ENCODE results near the gene SLC6A20. TPM values are rescaled to one million over a fixed set of nuclear protein-coding genes. Genes with fewer than 3 reads are reported as not detected.

SLC6A20 gene
- total and polyA plus RNA-seq, 4 donors = 0.08 to 0.16 (median 0.10) TPM; not detected in 1

DNA sequence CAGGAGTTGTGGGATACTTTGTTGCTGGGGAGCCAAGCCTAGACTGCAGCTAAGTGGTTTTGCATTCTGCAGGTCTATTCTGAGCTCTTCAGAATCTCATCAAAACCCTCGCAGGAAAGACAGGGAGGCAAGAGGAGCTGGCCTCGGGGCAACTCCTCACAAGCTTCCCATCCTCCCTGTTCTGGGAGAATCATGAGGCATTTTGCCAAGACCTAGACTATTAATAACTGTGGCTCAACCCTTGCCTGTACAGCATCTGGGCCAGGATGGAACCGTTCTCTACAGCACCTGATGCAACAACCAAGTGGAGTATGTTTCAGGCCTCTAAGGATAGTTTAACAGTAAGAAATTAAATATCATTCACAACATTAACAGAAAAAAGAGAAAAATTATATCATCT, 20.2 kb upstream of the SLC6A20 start (continued):
- TF ChIP-seq, protein P1, sequence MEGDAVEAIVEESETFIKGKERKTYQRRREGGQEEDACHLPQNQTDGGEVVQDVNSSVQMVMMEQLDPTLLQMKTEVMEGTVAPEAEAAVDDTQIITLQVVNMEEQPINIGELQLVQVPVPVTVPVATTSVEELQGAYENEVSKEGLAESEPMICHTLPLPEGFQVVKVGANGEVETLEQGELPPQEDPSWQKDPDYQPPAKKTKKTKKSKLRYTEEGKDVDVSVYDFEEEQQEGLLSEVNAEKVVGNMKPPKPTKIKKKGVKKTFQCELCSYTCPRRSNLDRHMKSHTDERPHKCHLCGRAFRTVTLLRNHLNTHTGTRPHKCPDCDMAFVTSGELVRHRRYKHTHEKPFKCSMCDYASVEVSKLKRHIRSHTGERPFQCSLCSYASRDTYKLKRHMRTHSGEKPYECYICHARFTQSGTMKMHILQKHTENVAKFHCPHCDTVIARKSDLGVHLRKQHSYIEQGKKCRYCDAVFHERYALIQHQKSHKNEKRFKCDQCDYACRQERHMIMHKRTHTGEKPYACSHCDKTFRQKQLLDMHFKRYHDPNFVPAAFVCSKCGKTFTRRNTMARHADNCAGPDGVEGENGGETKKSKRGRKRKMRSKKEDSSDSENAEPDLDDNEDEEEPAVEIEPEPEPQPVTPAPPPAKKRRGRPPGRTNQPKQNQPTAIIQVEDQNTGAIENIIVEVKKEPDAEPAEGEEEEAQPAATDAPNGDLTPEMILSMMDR (IDR thresholded peaks at IDR 0.05; ENCODE audit: low read depth, low read length, missing input control) = no peak

DNA sequence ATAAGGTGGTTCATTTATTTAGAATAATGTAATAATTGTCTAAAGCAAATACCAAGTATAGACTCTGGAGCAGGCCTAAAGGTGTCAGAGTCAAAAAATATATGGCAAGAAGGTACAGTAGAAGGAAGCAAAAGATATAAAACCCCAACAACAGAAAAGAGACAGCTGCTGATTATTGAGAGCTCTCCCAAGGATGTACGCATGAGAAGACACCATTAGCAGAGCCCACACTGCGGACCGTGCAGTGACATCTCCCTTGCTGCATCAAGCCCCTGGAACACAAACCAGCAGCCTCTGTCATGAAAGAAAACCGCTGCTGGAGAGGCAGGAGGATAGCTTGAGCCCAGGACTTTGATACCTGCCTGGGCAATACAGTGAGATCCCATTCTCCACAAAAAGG, 18.0 kb upstream of the SLC6A20 start:
- no peak overlapping the region for H3K27ac ChIP-seq (ENCODE audit: low read depth in 1 of 2, low read length in 2 of 2)
- no peak overlapping the region for H3K4me3 ChIP-seq (ENCODE audit: low read depth in 1 of 3, low read length in 3 of 3)
- H3K36me3 ChIP-seq (ENCODE audit: control insufficient read depth in 4 of 4, insufficient read depth in 3 of 4, low read depth in 1 of 4, low read length in 3 of 4) = peaks cover 0 to 5% (median 0%) of the 10 kb centered on the region in 4 donors
- no peaks in the 10 kb centered on the region for H3K4me1 ChIP-seq (ENCODE audit: control insufficient read depth in 4 of 4, insufficient read depth in 4 of 4, low read length in 3 of 4)
- no peak overlapping the region for H3K9ac ChIP-seq (ENCODE audit: low read depth in 1 of 2, low read length in 2 of 2)
- no peak for TF ChIP-seq SP1 (IDR thresholded peaks at IDR 0.05)
- 97% methylated on average over 4 of the region's 4 CpGs for WGBS
- H3K27me3 ChIP-seq (ENCODE audit: control insufficient read depth in 4 of 4, insufficient read depth in 4 of 4, low read length in 3 of 4) = no peaks in the 10 kb centered on the region
- DNase-seq (ENCODE audit: low spot score) = no peak
- H3K9me3 ChIP-seq (ENCODE audit: control insufficient read depth in 4 of 4, low read length in 3 of 4) = peaks cover 0 to 5% (median 3%) of the 10 kb centered on the region in 4 donors

- TF ChIP-seq JUND (IDR thresholded peaks at IDR 0.05) (no peak), ATF3 (IDR thresholded peaks at IDR 0.05) (no peak), TAF1 (conservative IDR thresholded peaks at IDR 0.05) (no peak), YY1 (IDR thresholded peaks at IDR 0.05) (no peak)
- no peak for DNase-seq (ENCODE audit: low spot score)
- Histone ChIP-seq H3K4me3 (ENCODE audit: low read depth in 1 of 3, low read length in 3 of 3) (no peak overlapping the region), H3K27me3 (ENCODE audit: control insufficient read depth in 4 of 4, insufficient read depth in 4 of 4, low read length in 3 of 4) (no peaks in the 10 kb centered on the region), H3K36me3 (ENCODE audit: control insufficient read depth in 4 of 4, insufficient read depth in 3 of 4, low read depth in 1 of 4, low read length in 3 of 4) (peaks cover 0 to under 1% (median 0%) of the 10 kb centered on the region in 4 donors), H3K27ac (ENCODE audit: low read depth in 1 of 2, low read length in 2 of 2) (no peak overlapping the region), H3K9me3 (ENCODE audit: control insufficient read depth in 4 of 4, low read length in 3 of 4) (no peaks in the 10 kb centered on the region), H3K4me1 (ENCODE audit: control insufficient read depth in 4 of 4, insufficient read depth in 4 of 4, low read length in 3 of 4) (no peaks in the 10 kb centered on the region), H3K9ac (ENCODE audit: low read depth in 1 of 2, low read length in 2 of 2) (no peak overlapping the region)
- 91% methylated on average over 10 of the region's 10 CpGs for WGBS
Measured at GRCh38 chr3:45807681-45808540, 11.6 kb upstream of the SLC6A20 start.

- H3K9me3 ChIP-seq (ENCODE audit: control insufficient read depth in 4 of 4, low read length in 3 of 4) = no peaks in the 10 kb centered on the region
- no peak overlapping the region for H3K4me3 ChIP-seq (ENCODE audit: low read depth in 1 of 3, low read length in 3 of 3)
- H3K9ac ChIP-seq (ENCODE audit: low read depth in 1 of 2, low read length in 2 of 2) = no peak overlapping the region
- H3K27me3 ChIP-seq (ENCODE audit: control insufficient read depth in 4 of 4, insufficient read depth in 4 of 4, low read length in 3 of 4) = no peaks in the 10 kb centered on the region
- H3K4me1 ChIP-seq (ENCODE audit: control insufficient read depth in 4 of 4, insufficient read depth in 4 of 4, low read length in 3 of 4) = no peaks in the 10 kb centered on the region
- H3K36me3 ChIP-seq (ENCODE audit: control insufficient read depth in 4 of 4, insufficient read depth in 3 of 4, low read depth in 1 of 4, low read length in 3 of 4) = no peaks in the 10 kb centered on the region
- no peak overlapping the region for H3K27ac ChIP-seq (ENCODE audit: low read depth in 1 of 2, low read length in 2 of 2)
- WGBS = 97% methylated on average over 3 of the region's 3 CpGs
- DNase-seq (ENCODE audit: low spot score) = no peak
- TF ChIP-seq, protein P2, sequence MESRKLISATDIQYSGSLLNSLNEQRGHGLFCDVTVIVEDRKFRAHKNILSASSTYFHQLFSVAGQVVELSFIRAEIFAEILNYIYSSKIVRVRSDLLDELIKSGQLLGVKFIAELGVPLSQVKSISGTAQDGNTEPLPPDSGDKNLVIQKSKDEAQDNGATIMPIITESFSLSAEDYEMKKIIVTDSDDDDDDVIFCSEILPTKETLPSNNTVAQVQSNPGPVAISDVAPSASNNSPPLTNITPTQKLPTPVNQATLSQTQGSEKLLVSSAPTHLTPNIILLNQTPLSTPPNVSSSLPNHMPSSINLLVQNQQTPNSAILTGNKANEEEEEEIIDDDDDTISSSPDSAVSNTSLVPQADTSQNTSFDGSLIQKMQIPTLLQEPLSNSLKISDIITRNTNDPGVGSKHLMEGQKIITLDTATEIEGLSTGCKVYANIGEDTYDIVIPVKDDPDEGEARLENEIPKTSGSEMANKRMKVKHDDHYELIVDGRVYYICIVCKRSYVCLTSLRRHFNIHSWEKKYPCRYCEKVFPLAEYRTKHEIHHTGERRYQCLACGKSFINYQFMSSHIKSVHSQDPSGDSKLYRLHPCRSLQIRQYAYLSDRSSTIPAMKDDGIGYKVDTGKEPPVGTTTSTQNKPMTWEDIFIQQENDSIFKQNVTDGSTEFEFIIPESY (IDR thresholded peaks at IDR 0.05) = no peak
- no peak for TF ChIP-seq YY1 (IDR thresholded peaks at IDR 0.05)
- no peak for TF ChIP-seq TAF1 (conservative IDR thresholded peaks at IDR 0.05)
- TF ChIP-seq, protein P1 (IDR thresholded peaks at IDR 0.05; ENCODE audit: low read depth, low read length, missing input control) = no peak
- no peak for TF ChIP-seq HNF4G (IDR thresholded peaks at IDR 0.05)
- no peak for TF ChIP-seq SP1 (IDR thresholded peaks at IDR 0.05)
- TF ChIP-seq, protein P3, sequence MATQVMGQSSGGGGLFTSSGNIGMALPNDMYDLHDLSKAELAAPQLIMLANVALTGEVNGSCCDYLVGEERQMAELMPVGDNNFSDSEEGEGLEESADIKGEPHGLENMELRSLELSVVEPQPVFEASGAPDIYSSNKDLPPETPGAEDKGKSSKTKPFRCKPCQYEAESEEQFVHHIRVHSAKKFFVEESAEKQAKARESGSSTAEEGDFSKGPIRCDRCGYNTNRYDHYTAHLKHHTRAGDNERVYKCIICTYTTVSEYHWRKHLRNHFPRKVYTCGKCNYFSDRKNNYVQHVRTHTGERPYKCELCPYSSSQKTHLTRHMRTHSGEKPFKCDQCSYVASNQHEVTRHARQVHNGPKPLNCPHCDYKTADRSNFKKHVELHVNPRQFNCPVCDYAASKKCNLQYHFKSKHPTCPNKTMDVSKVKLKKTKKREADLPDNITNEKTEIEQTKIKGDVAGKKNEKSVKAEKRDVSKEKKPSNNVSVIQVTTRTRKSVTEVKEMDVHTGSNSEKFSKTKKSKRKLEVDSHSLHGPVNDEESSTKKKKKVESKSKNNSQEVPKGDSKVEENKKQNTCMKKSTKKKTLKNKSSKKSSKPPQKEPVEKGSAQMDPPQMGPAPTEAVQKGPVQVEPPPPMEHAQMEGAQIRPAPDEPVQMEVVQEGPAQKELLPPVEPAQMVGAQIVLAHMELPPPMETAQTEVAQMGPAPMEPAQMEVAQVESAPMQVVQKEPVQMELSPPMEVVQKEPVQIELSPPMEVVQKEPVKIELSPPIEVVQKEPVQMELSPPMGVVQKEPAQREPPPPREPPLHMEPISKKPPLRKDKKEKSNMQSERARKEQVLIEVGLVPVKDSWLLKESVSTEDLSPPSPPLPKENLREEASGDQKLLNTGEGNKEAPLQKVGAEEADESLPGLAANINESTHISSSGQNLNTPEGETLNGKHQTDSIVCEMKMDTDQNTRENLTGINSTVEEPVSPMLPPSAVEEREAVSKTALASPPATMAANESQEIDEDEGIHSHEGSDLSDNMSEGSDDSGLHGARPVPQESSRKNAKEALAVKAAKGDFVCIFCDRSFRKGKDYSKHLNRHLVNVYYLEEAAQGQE (IDR thresholded peaks at IDR 0.05) = no peak
- TF ChIP-seq GABPA (IDR thresholded peaks at IDR 0.05 in 1 of 2, conservative IDR thresholded peaks at IDR 0.05 in 1 of 2) = no peak
- TF ChIP-seq HNF4A (conservative IDR thresholded peaks at IDR 0.05) = no peak
- TF ChIP-seq JUND (IDR thresholded peaks at IDR 0.05) = no peak
- TF ChIP-seq, protein P4, sequence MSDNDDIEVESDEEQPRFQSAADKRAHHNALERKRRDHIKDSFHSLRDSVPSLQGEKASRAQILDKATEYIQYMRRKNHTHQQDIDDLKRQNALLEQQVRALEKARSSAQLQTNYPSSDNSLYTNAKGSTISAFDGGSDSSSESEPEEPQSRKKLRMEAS (IDR thresholded peaks at IDR 0.05) = no peak
- no peak for TF ChIP-seq FOXA2 (IDR thresholded peaks at IDR 0.05)
Measured at GRCh38 chr3:45807133-45807532, 10.8 kb upstream of the SLC6A20 start.
